GM18505 (cell line): Measurements from ENCODE around the gene NIN.
A peak's percentile ranks its signal among the peaks of the same experiment; 100 is the strongest.
"Not testable (repeated sequence)": the region's sequence is repeated elsewhere in the genome, so short reads cannot be mapped to it uniquely, and the experiment has no call there.

Experiments
- ATAC-seq: cut with Tn5 transposase; IDR thresholded peaks from one replicate; pipeline ENCODE4 v1.9.1; 2021; ENCODE audit not compliant: unreplicated experiment
- POLR2A ChIP-seq: IDR thresholded peaks from 4 replicates; pipeline ENCODE4 v1.6.1; 2011; ENCODE audit warnings: borderline replicate concordance; ENCODE audit not compliant: insufficient read depth, insufficient read length; ENCODE audit errors: extremely low read depth

The NIN gene

DNA sequence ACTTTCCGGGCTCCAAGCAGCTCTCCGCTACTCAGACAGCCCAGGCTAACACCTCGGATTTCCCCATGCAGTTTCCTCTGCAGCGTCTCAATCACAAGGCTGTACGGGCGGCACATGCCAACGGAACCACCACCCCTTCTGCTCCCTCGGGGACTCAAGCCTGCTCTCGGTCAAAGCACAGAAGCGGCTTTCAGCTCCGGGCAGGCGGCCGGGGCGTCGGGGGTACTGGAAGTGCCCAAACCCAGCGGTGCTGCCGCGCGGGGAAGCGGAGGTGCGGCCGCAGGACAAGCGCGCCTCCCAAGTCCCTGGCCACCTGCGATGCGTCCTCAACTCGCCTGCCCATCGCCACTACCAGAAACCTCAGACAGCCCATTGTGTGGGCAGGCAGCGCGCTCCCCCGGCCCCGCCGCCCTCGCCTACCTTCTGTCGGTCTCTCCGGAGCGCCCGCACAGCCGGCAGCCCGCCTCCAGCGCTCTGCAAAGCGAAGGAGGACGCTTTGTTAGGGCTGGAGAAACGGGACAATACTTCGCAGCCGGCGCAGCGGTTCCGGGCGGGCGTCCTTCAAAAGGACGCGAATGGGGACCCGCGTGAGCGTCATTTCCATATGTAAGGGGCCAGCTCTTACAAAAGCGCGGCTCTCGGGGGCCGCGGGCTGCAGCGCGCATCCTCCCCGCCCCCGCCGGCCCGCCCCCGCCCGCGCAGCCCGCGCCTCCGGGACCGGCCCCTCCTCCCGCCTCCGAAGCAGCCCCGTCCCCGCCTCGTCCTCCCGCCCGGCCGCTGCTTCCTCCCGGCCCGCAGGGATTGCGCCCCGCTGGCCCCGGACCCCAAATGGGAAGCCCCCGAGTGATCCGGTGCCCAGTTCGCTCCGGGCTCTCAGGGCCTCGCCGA, 674 bp downstream of the NIN start:
- ATAC-seq, result peak; percentile 42
- TF ChIP-seq POLR2A, result no peak

DNA sequence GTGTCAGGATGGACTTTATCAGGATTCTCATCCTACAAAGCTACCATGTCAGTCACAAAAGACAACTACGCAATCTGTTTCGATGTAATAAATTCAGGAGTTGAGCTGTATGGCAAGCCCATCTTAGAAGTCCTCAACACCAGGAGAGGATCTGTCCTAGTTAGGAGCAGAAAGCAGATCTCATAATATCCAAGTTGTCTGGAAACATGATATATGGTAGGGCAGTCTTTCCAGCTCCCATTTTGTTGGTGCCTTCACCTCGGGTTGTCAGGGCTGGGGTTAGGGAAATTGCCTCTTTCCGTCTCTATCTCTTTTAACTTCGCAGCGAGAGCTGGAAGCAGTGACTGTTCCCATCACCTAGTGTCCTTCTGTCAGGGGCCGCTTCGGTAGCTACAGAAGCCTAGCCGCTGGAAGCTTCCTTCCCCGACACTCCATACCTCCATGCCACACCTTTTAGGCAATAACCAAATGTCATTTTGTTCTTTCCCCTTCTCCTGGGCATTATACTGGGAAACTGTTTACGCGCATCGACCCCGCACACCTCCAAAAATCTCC, 1.4 kb downstream of the NIN start:
- TF ChIP-seq POLR2A, result no peak
- ATAC-seq, result no peak

DNA sequence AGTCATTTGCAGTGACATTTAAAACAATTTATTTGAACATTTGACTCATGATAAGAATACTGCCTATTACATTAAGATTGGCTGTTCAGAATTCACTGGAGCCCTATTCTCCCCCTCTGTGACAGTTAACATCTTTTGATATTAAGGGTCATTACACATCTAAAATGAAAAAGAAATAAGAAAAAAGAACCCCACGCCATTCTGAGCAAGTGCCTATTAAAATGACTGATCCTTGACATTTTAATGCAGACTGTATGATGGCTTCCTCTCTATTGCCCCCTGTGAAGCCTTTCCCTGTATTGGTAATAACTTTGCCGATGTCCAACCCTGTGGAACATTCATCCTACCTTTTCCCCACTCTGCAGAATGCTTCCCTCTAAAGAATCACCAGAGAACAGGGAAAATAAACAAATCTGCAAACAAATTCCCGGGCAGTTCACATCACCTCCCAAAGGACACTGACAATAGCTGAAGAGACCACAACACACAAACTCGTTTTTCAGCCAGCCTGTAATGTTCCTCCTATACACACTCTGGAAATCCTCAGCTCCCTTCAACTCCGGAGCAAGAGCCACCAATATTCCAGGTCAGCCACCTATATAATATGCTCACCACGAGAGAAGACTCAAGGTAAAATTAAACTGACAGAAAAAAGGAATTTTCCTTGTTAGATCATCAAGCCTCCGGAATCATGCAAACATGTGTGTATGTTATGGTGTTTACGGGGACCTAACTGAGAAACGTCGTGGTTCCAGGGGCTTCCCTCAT, 2.1 kb downstream of the NIN start:
- ATAC-seq, result no peak
- TF ChIP-seq POLR2A, result no peak

DNA sequence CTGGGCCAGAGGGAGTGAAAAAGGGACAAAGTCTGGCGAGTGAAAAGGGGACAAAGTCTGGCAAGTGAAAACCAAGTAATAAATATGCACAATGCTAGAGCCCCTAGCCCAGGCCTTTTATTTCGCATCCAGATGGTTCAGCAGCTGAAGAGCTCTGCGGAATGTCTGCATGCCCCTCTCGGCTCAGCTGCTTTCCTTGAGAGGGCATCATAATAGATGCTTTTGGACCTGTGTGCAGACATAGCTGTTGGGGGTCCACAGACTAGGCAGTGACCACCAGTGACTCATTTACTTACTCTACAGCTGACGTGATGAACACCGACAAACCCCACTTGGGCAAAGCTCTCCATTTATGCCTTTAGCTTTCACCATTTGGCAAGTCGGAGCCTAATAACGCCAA, 4.3 kb downstream of the NIN start:
- ATAC-seq, result no peak
- no peak for TF ChIP-seq POLR2A

DNA sequence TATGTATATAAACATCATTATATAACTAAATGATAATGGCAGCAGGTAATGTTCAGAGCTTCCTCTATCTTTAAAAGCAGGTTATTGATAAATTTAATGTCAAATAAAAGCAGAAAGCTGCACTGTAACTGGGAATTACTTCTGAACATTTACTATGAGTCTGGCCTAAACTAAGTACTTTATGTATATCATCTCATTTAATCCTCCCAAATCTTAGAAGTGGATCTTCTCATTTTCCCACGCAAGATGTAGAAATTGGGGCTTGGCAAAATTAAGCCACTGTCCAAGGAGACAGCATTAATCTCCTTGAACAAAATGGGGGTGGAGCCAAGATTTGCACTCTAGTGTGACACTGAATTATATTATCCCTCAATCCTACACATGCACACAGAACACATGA, 5.7 kb downstream of the NIN start:
- no peak for ATAC-seq
- no peak for TF ChIP-seq POLR2A

DNA sequence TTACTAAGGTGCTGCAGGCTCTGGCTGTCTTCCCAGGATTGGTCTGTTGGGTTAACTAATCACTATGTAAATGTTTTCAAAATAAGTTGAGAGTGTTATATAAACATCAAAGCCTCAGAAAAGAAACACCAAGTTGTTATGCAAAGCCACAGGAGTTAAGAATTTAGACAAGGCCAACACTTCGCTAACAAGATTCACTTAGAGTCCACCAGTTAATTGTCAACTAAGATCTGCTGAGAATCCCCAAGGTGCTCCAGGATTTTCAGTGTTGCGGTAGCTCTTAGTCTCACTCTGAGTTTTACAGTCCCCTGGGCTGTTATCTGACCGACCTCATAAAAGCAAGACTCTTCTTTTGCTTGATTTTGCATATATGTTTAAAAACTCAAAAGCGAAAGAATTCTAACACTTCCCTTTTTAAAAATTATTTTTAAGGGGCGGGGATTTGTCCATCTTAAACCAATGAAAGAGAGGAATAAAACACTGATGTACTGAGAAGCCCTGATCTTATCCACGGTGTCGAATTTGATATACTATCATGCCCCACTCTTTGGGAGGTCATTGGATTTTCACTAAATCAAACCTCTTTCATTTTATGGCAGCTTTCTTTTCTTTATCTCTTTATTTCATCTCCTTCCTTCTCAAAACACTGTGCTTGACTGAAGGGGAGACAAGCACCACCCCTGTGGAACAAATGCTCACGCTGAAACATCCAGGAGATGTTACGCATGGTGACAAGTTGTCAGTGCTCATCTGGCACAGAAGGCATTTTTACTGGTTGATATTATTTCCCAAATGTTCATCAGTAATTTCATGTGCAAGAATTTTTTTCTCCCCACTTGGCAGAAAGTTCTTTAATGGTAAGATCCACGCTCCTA, 7.0 kb downstream of the NIN start:
- ATAC-seq, result peak; percentile 61
- TF ChIP-seq POLR2A, result peak; percentile 51

DNA sequence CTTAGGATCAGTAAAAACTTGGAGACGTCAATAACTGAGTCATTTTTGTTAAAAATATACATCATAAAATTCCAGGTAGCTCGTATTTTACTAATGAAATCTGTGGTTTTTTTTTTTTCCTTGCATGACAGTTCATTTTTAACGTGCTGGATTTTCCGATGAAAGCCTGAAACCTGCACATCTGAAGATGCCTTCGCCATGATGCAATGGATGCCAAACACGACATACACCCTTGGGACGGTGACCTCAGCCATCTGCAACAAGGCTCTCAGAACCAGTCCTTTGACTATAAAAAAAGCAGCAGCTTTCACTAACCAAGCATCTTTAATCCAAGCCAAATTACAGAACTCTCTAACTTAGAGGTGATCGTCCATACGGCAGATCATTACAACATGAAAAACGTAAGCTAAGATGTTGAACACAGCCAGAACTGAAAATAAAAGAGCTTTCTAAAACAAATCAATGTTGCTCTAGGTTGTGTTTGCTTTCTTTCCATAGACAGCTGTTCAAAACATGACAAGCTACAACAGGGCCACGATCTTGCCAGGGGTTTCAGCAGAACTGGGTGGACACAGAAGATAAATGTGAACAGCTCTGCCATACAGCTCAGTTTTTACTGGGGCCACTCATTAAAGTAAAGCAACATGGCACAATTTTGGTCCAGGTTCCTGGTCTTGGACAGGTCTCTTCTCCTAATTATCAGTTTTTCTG, 7.8 kb downstream of the NIN start:
- ATAC-seq, result peak; percentile 20
- peak; percentile 11 for TF ChIP-seq POLR2A

DNA sequence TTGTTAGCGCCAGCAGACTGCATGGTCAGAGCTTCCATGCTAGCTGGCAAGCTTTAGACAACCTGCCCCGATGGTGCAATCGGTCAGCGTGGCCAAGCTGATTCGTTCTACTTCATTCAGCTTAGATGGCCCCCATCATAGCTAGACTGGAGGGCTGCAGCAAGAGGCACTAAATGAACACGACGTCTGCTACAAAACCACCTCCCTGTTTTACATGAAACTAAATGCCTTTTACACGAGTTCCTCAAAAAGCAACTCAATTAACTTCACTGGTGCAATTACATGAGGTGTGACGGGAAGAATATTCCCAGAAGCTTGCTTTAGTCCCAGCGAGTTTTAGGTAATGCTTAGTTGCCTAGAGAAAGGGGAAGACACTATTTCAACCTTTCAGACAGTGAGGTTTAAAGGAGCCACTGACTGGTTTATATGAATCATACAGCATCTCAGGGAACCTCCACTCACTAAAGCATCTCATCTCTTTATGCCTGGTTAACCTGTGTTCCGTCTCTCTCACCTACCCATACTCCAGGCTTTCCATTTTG, 8.4 kb downstream of the NIN start:
- TF ChIP-seq POLR2A, result no peak

DNA sequence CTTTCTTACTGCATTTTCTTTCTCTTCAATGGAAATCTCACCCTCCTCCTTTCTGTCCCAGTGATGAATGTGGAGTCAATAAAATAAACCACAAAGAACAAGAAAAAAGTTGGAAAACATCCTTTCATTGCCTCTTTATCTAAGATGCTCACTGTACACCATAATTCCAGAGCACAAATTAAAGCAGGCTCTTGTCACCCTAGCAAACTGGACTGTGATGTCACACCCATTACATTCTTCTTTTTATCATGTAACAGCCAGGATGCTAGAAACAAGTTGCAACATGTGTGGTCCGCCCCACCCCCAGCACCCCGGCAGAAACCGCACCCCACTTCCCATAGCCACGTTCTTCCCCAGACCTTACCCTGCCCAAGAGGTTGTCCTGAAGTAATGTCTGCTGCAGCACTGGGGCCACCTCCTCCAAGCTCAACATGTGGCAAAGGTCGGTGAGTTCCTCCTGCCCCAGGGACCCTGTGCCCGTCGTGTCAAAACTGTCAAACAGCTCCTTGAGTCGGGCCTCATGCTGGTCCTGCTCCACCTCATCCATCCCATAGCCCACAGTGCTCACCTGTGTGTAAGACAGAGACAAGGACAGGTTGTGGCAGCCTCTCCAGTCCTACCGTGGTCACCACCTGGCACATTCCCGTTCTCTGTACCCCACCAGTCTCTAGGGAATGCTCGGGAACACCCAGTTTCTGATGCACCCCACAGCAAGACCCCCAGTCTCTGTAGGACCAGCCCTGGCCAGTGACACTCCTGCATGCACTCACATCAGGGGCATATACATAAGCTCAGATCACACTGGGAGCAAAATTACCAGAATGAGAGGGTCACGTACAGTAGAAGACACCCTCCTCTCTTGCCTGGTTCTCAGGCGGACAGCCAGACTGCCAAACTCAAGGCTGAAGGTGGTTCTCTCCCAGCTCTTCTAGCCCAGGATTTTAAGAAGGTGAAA, 9.2 kb downstream of the NIN start:
- peak; percentile 42 for TF ChIP-seq POLR2A
- no peak for ATAC-seq

More for the DNA sequence above, 8.4 kb downstream of the NIN start:
- ATAC-seq, result no peak

DNA sequence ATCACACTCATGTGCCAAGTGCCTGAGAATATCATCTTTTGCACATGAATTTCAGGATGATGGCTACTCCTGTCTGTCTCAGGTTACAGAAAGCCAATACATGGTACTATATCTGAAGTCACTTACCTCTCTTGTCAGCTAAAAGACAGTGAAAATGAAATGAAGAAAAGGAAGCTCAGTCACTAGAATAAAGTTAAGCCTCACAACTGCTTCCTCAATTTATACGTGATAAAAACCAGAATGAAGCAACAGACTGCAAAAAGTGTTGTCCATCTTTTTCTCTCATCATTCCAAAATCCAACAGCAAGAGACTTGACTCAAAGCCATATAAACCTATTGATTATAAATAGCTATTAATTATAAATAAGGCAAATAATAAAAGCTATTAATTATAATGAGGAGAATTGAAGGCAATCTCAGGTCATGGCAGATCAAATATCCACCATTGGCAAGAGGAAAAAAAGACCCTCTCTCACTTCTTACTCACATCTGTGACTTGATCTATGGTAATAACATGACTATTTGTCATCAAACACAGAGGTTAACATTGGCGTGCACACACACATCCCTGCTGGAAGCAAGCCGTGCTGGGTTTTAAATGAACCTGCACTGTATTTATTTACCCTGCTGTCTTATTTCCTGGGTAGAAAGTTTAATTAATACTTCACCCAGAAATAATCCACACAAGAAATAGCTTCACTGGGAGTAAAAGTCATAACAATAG, 10.0 kb downstream of the NIN start:
- ATAC-seq, result no peak
- TF ChIP-seq POLR2A, result no peak

DNA sequence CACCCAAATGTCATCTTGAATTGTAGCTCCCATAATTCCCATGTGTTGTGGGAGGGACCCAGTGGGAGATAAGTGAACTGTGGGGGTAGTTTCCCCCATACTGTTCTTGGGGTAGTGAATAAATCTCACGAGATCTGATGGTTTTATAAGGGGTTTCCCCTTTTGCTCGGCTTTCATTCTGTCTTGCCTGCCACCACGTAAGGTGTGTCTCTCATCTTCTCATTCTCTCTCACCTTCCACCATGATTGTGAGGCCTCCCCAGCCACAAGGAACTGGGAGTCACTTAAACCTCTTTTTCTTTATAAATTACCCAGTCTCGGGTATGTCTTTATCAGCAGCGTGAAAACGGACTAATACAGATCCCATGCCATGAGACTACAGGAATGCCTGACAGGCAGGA, 11.7 kb downstream of the NIN start:
- ATAC-seq, result not testable (repeated sequence)
